Spleen (tissue), 11 donors: ENCODE measurements around the gene CFB. TPM values are rescaled to one million over a fixed set of nuclear protein-coding genes. Genes with fewer than 3 reads are reported as not detected.
A peak's percentile ranks its signal among the peaks of the same experiment; 100 is the strongest.

Experiments used
- DNase-seq: peaks from one replicate; pipeline ENCODE4 v3.0.0-alpha.2; 2020
- H3K27ac ChIP-seq, 8 donors: fragments of 200-600 bp; sonication (generic) in 7 of 8; 1 replicate in 4 of 8; 2 replicates in 4 of 8; pipeline versions ENCODE4 v1.5.0 to v1.8.0; 2016 to 2021; ENCODE audit warnings: inconsistent platforms in 4 of 8, mild to moderate bottlenecking in 4 of 8, moderate library complexity in 1 of 8
- H3K27me3 ChIP-seq, 7 donors: fragments of 200-600 bp; sonication (generic) in 6 of 7; replicated peaks in 1 of 7; 1 replicate in 4 of 7; 2 replicates in 3 of 7; pipeline versions ENCODE4 v1.5.0 to v1.8.0; 2016 to 2021; ENCODE audit warnings: inconsistent platforms in 3 of 7, mild to moderate bottlenecking in 1 of 7
- H3K36me3 ChIP-seq, 6 donors: fragments of 200-600 bp; sonication (generic) in 5 of 6; 1 replicate in 4 of 6; 2 replicates in 2 of 6; pipeline versions ENCODE4 v1.5.0 to v1.8.0; 2016 to 2021; ENCODE audit warnings: inconsistent platforms in 2 of 6
- H3K4me1 ChIP-seq, 6 donors: fragments of 200-600 bp; sonication (generic) in 5 of 6; 1 replicate in 3 of 6; 2 replicates in 3 of 6; pipeline versions ENCODE4 v1.5.0 to v1.8.0; 2016 to 2021; ENCODE audit warnings: inconsistent platforms in 3 of 6
- H3K4me3 ChIP-seq, 8 donors: fragments of 200-600 bp; sonication (generic) in 7 of 8; 1 replicate in 4 of 8; 2 replicates in 4 of 8; pipeline versions ENCODE4 v1.5.0 to v1.8.0; 2016 to 2021; ENCODE audit warnings: inconsistent platforms in 4 of 8, mild to moderate bottlenecking in 4 of 8, moderate library complexity in 2 of 8
- H3K9me3 ChIP-seq, 8 donors: fragments of 200-600 bp; sonication (generic) in 7 of 8; 1 replicate in 4 of 8; 2 replicates in 4 of 8; pipeline versions ENCODE4 v1.5.0 to v1.8.0; 2016 to 2021; ENCODE audit warnings: inconsistent platforms in 4 of 8
- POLR2A ChIP-seq, 3 donors: fragments of 450-650 bp; IDR thresholded peaks; one replicate each; pipeline ENCODE4 v1.5.1; 2017; ENCODE audit warnings: antibody characterized with exemption in 3 of 3, mild to moderate bottlenecking in 1 of 3
- POLR2AphosphoS5 ChIP-seq, 3 donors: sonication (generic); formaldehyde crosslinking; IDR thresholded peaks; one replicate each; pipeline ENCODE4 v1.5.1; 2017; ENCODE audit warnings: antibody characterized with exemption in 3 of 3
- WGBS, 5 donors: extraction: QIAGEN DNeasy Blood & Tissue Kit in 3 of 5; methylation state at CpG; one replicate each; pipeline versions ENCODE4 v1.1.5 to v1.1.7; 2013 to 2018; 5-methylcytosine and 5-hydroxymethylcytosine counted together
- intact Hi-C: fragments of 100-400 bp; cut with DNase I; formaldehyde crosslinking; loops from one replicate; pipeline ENCODE4 v1.15.0; 2023; ENCODE audit warnings: low total_unique reads
- polyA plus RNA-seq, 3 donors: library from polyadenylated mRNA; stranded (reverse); fragments of 200-250 nt; gene quantifications; one replicate each; pipeline ENCODE4 v1.2.1, GENCODE V29; 2013
- total RNA-seq, 7 donors: library from RNA; depleted of rRNA in 3 of 7; stranded (reverse); fragments of >200 nt in 3 of 7; fragmentation: NEBNext Ultra II Directional in 4 of 7; extraction: Animal tissue kit (Norgen Biotek cat#: 25700) in 4 of 7; gene quantifications; one replicate each; pipeline versions ENCODE4 v1.1.0 to v1.2.1, GENCODE V29; 2016 to 2021
- TF ChIP-seq, protein P1 (sequence below), 11 experiments: fragments of 200-600 bp in 7 of 11; fragments of 450-650 bp in 4 of 11; sonication (generic) in 4 of 11; IDR thresholded peaks in 8 of 11; conservative IDR thresholded peaks in 3 of 11; 1 replicate in 7 of 11; 2 replicates in 4 of 11; pipeline versions ENCODE4 v1.4.0 to v1.8.0; 2016 to 2021; ENCODE audit warnings: antibody characterized with exemption in 11 of 11, inconsistent platforms in 4 of 11, mild to moderate bottlenecking in 1 of 11
- donor health status: healthy with polysubstance abuse.
- donor health status: DM: no; HTN: no; CAD: no; lungs with moderate emphysema.
- donor health status: DM: no; HTN: no; CAD: no.
- donor health status: Bipolar disorder and iron deficiency.
- donor health status: healthy.
- donor health status: DM: no; HTN: no; CAD: no.
- donor health status: DM: yes; HTN: yes; CAD: no.

Gene CFB
- total and polyA plus RNA-seq, 10 donors = 5.4 to 35.8 (median 22.6) TPM

DNA sequence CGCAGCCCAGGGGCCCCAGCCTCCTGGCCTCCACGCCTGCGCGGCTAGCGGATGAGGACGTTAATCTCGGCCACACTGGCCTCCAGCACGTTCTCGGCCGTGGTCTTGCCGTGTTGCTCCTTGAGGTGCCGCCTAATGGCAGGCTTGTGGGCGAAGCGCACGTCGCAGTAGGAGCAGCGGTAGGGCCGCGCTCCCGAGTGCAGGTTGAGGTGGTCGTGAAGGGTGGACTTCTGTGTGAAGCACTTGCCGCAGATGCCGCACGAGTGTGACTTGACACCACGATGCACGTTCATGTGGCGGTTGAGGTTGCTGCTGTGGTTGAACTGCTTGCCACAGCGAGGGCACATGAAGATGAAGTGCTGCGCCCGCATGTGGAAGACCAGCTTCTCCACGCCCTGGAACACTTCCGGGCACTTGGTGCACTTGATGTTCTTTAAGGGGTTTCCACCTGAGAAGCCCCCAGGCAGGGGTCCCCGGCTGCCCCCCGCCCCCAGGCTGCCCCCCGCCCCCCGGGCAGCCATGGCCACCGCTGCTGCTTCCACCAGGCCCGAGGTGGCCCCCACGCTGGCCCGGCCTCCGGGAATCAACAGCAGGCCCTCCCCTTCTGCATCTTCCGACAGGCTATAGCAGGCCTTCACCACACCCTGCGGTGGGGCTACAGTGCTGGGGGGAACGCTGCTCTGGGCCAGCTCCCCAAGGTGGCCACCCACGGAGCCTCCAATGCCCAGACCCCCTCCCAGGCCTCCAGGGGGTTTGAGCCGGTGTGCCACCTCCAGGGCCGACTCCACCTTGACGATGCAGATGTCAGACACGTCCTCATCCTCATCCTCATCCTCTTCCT, 45.8 kb upstream of the CFB start:
- Histone ChIP-seq H3K4me1 (peaks cover 36 to 71% (median 57%) of the 10 kb centered on the region in 6 donors), H3K4me3 (no peak overlapping the region), H3K36me3 (peaks cover 0 to 13% (median 3%) of the 10 kb centered on the region in 6 donors), H3K9me3 (no peaks in the 10 kb centered on the region), H3K27me3 (no peaks in the 10 kb centered on the region), H3K27ac (peak overlapping the region in 2 of 8 donors; percentile 85 to 92)
- intact Hi-C loops = no loop called here
- no peak for TF ChIP-seq POLR2A (IDR thresholded peaks at IDR 0.05)
- peak in 1 of 3 donors; percentile 36 for TF ChIP-seq POLR2AphosphoS5 (IDR thresholded peaks at IDR 0.05)
- TF ChIP-seq, protein P1, sequence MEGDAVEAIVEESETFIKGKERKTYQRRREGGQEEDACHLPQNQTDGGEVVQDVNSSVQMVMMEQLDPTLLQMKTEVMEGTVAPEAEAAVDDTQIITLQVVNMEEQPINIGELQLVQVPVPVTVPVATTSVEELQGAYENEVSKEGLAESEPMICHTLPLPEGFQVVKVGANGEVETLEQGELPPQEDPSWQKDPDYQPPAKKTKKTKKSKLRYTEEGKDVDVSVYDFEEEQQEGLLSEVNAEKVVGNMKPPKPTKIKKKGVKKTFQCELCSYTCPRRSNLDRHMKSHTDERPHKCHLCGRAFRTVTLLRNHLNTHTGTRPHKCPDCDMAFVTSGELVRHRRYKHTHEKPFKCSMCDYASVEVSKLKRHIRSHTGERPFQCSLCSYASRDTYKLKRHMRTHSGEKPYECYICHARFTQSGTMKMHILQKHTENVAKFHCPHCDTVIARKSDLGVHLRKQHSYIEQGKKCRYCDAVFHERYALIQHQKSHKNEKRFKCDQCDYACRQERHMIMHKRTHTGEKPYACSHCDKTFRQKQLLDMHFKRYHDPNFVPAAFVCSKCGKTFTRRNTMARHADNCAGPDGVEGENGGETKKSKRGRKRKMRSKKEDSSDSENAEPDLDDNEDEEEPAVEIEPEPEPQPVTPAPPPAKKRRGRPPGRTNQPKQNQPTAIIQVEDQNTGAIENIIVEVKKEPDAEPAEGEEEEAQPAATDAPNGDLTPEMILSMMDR (IDR thresholded peaks at IDR 0.05 in 8 of 11, conservative IDR thresholded peaks at IDR 0.05 in 3 of 11) = no peak
- peak; percentile 79 for DNase-seq
- 71 to 80% (median 75%) methylated on average over 40 to 49 of the region's 49 CpGs for WGBS, 5 donors

DNA sequence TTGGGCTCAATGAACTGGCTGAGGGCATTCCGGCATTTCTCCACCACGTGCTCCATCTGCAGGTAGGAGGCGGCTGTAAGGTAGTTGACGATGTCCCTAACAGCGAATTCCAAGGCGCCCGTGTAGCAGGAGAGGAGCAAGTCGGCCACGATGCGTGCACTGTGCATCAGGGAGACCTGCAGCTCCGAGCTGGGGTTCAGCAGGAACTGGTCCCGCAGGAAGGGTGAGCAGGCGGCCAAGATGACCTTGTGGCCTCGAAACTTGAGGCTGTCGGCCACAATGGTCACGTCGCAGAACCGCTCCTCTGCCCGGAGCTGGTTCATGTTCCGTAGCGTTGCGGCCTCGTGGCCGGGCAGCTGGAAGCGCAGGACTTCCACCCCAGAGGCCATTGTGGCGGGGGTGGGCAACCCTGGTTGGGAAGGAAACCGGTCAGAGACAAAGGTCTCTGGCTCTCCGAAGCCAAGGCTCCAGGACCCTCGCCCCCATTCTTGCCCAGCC, 44.9 kb upstream of the CFB start:
- DNase-seq = peak; percentile 83
- intact Hi-C loops = no loop called here
- Histone ChIP-seq H3K27ac (peak overlapping the region; percentile 53 to 92 (median 82)), H3K27me3 (no peaks in the 10 kb centered on the region), H3K4me1 (peaks cover 35 to 65% (median 54%) of the 10 kb centered on the region in 6 donors), H3K36me3 (peaks cover 0 to 4% (median 0%) of the 10 kb centered on the region in 6 donors), H3K4me3 (peak overlapping the region in 7 of 8 donors; percentile 44 to 88 (median 65)), H3K9me3 (no peaks in the 10 kb centered on the region)
- WGBS, 5 donors = 60 to 67% (median 63%) methylated on average over 25 to 29 of the region's 29 CpGs
- TF ChIP-seq, protein P1 (IDR thresholded peaks at IDR 0.05 in 8 of 11, conservative IDR thresholded peaks at IDR 0.05 in 3 of 11) = no peak
- peak in 2 of 3 donors; percentile 58 to 67 for TF ChIP-seq POLR2AphosphoS5 (IDR thresholded peaks at IDR 0.05)

DNA sequence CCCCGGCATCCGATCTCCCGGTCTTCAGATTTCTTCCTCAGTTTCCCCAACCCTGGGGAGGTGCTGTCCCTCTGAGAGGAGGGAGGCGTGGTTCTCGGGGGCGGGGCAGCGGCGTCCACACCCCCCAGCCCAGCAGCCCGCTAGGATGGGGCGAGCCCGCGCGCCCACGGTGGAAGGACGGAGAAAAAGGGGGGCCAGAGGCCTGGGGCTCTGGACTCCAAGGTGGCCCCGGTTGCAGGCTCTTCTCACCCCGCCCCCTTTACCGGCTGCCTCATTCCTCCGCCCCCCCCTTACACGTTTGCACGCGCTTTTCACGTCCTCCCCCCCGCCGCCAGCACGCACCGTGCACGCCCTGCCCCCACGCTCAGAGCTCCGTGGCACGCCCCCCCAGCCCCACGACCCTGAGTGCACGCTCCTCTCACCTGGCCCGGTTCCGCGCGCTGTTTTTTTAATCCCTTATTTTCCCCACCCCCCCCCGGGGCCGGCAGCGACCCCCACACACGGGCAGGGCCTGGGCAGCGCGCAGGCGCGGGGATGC, 44.4 kb upstream of the CFB start:
- DNase-seq = peak; percentile 91
- peak in 2 of 3 donors; percentile 44 to 63 for TF ChIP-seq POLR2AphosphoS5 (IDR thresholded peaks at IDR 0.05)
- TF ChIP-seq, protein P1 (IDR thresholded peaks at IDR 0.05 in 8 of 11, conservative IDR thresholded peaks at IDR 0.05 in 3 of 11) = no peak
- no peak for TF ChIP-seq POLR2A (IDR thresholded peaks at IDR 0.05)
- Histone ChIP-seq H3K4me3 (peak overlapping the region; percentile 42 to 88 (median 63)), H3K9me3 (no peaks in the 10 kb centered on the region), H3K36me3 (no peaks in the 10 kb centered on the region), H3K27ac (peak overlapping the region; percentile 53 to 92 (median 82)), H3K27me3 (no peaks in the 10 kb centered on the region), H3K4me1 (peaks cover 33 to 60% (median 49%) of the 10 kb centered on the region in 6 donors)
- intact Hi-C loops = no loop called here
- WGBS, 5 donors = 0 to 4% (median 2%) methylated on average over 27 to 45 of the region's 45 CpGs
